MM.1S (cell line): ENCODE data around the gene STOX2.

ENCODE experiments used
- EZH2 ChIP-seq: fragments of 300-600 bp; sonication (generic); optimal IDR thresholded peaks from 2 replicates; pipeline ENCODE3; 2017; ENCODE audit warnings: low read depth, mild to moderate bottlenecking, antibody characterized with exemption, low read length, mixed read lengths
- EZH2phosphoT487 ChIP-seq: fragments of 300-600 bp; sonication (generic); IDR thresholded peaks from 2 replicates; pipeline ENCODE4 v1.6.1; 2018; ENCODE audit warnings: antibody characterized with exemption, low read length
- TF ChIP-seq, protein P1 (sequence below): fragments of 300-600 bp; sonication (generic); IDR thresholded peaks from 2 replicates; pipeline ENCODE4 v1.5.1; 2016; ENCODE audit warnings: antibody characterized with exemption, low read length, mixed read lengths

DNA sequence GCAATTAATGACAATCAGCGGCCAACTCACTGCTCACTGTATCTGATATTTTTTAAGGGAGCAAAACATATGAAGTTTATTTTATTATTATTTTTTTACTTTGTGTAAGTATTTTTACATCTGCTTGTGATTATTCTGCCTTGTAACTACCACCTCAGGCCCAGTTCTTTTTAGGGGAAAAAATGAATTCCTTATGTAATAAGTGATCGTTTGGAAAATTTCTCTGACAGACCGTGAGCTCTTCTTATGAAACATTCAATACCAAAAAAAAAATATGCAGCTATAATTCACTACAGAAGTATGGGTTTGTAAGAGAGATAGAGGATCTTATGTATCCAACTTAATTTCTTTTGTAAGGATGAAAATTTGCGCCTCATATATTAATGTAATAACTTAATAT lies 33.5 kb upstream of the STOX2 start:
- TF ChIP-seq EZH2phosphoT487 (no peak), EZH2 (no peak)
- TF ChIP-seq, protein P1, sequence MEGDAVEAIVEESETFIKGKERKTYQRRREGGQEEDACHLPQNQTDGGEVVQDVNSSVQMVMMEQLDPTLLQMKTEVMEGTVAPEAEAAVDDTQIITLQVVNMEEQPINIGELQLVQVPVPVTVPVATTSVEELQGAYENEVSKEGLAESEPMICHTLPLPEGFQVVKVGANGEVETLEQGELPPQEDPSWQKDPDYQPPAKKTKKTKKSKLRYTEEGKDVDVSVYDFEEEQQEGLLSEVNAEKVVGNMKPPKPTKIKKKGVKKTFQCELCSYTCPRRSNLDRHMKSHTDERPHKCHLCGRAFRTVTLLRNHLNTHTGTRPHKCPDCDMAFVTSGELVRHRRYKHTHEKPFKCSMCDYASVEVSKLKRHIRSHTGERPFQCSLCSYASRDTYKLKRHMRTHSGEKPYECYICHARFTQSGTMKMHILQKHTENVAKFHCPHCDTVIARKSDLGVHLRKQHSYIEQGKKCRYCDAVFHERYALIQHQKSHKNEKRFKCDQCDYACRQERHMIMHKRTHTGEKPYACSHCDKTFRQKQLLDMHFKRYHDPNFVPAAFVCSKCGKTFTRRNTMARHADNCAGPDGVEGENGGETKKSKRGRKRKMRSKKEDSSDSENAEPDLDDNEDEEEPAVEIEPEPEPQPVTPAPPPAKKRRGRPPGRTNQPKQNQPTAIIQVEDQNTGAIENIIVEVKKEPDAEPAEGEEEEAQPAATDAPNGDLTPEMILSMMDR, result no peak
